Stimulated activated naive CD8-positive, alpha-beta T cell treated with anti-CD3 and anti-CD28 coated beads, Interleukin-15, Interleukin-2, amounts not matched to agents 100 ng/mL and 50 ng/mL, for 24 hours (primary cell): ENCODE measurements around the gene SHC1.
A peak's percentile ranks its signal among the peaks of the same experiment; 100 is the strongest.

Experiments used
- H3K27ac Mint-ChIP-seq: one replicate; pipeline ENCODE4 v1.8.0; 2021; ENCODE audit warnings: mild to moderate bottlenecking, mixed read lengths
- H3K27me3 Mint-ChIP-seq: one replicate; pipeline ENCODE4 v1.8.0; 2021; ENCODE audit warnings: mixed read lengths
- H3K36me3 Mint-ChIP-seq: one replicate; pipeline ENCODE4 v1.8.0; 2021; ENCODE audit warnings: low read depth, mixed read lengths
- H3K4me1 Mint-ChIP-seq: one replicate; pipeline ENCODE4 v1.8.0; 2021; ENCODE audit warnings: low read depth, mixed read lengths
- H3K4me3 Mint-ChIP-seq: one replicate; pipeline ENCODE4 v1.8.0; 2021; ENCODE audit warnings: mild to moderate bottlenecking, mixed read lengths
- H3K9me3 Mint-ChIP-seq: one replicate; pipeline ENCODE4 v1.8.0; 2021; ENCODE audit warnings: mixed read lengths

The SHC1 gene

DNA sequence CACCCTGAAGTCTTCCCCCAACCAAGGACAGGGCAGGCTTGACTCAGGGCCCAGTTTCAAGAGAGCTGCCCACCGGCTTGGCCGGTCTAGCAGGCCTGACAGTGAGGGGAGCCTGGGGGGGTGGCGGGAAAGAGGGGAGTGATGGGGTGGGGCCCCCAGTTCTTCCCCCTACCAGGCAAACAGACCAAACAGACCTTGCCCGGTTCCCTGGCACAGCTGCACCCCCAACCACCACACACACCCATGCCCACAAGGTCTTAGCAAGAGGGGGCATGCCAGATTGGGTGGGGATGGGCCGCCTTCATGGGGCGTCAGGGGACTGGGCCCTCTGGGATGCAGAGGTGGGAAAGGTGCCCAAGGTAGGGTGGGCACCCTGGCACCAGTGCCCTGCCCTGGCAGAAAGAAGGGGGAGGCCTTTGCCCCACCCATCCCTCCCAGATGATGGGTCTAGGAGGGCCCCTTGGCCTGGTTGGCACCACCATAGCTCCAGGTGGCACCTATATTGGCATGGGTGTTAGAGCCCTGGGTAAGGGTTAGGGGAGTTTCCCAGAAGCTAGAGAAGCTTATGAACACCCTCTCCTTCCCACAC, 41.0 kb upstream of the SHC1 start:
- Mint-ChIP-seq H3K9me3 (no peaks in the 10 kb centered on the region), H3K4me1 (peaks cover 77% of the 10 kb centered on the region), H3K27ac (no peak overlapping the region), H3K27me3 (no peaks in the 10 kb centered on the region), H3K4me3 (no peak overlapping the region), H3K36me3 (peaks cover 7% of the 10 kb centered on the region)

DNA sequence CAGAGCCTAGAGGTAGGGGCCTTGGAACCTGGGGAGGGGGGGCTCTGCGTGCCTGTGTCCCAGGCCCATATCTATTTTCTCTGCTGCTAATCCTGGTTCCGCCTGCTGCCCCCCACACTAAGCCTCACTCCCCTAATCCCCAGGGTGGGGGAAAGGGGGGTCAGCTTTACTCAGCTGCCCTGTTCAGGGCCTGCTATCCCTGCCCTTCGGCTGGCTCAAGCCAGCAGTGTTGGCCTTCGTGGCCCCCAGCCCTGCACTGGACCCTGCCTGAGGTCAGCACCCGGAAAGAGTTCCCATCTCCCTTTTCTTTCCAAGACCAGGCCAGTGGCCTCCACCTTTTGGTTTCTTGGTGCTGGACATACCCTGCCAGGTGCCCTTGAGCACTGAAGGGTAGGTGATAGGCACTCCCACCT, 40.5 kb upstream of the SHC1 start:
- H3K4me3 Mint-ChIP-seq = no peak overlapping the region
- H3K27ac Mint-ChIP-seq = no peak overlapping the region
- no peaks in the 10 kb centered on the region for H3K27me3 Mint-ChIP-seq
- peaks cover 6% of the 10 kb centered on the region for H3K36me3 Mint-ChIP-seq
- peaks cover 77% of the 10 kb centered on the region for H3K4me1 Mint-ChIP-seq
- no peaks in the 10 kb centered on the region for H3K9me3 Mint-ChIP-seq

DNA sequence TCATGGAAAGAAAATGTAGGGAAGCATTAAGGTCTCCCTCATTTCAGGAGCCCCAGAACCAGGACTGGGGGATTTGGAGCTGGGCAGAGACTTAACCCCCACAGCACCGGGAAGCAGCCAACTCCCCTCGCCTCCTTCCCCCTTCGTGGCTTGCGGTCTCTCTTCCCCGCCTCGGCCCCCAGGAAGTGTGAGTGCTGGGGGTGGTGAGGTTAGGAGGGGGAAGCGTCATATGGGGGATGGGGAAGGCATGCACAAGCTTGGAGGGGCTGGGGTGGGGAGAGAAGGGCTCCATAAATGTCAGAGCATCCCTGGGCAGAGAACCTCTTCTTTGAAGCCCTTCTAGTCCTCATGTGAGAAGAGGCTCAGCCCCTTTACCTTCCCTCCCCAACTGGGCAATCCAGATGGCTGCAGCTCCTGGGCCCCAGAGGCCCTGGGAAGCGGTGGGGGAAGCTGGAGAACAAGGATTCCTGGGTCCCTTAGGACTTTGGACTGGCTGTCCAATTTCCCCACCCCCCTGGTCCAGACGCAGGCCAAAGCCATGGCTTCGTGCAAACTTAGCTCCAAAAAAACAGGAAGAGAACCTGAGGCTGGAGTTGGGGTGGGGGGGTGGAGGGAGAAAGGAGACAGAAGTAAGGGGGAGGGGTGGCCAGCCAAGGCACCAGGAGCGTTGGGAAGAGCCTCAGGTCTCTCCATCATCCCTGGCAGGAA, 39.8 kb upstream of the SHC1 start:
- H3K27me3 Mint-ChIP-seq = no peaks in the 10 kb centered on the region
- H3K4me3 Mint-ChIP-seq = peak overlapping the region; percentile 57
- H3K4me1 Mint-ChIP-seq = peaks cover 77% of the 10 kb centered on the region
- H3K9me3 Mint-ChIP-seq = no peaks in the 10 kb centered on the region
- H3K36me3 Mint-ChIP-seq = no peaks in the 10 kb centered on the region
- H3K27ac Mint-ChIP-seq = peak overlapping the region; percentile 58

GRCh38 chr1:155009742-155010141, 39.2 kb upstream of the SHC1 start:
- Mint-ChIP-seq H3K27ac (peak overlapping the region; percentile 58), H3K4me3 (peak overlapping the region; percentile 57), H3K27me3 (no peaks in the 10 kb centered on the region), H3K36me3 (no peaks in the 10 kb centered on the region), H3K9me3 (no peaks in the 10 kb centered on the region), H3K4me1 (peaks cover 82% of the 10 kb centered on the region)

- H3K4me3 Mint-ChIP-seq = peak overlapping the region; percentile 57
- no peaks in the 10 kb centered on the region for H3K9me3 Mint-ChIP-seq
- H3K27ac Mint-ChIP-seq = peak overlapping the region; percentile 58
- peaks cover 83% of the 10 kb centered on the region for H3K4me1 Mint-ChIP-seq
- H3K27me3 Mint-ChIP-seq = no peaks in the 10 kb centered on the region
- no peaks in the 10 kb centered on the region for H3K36me3 Mint-ChIP-seq
Measured at GRCh38 chr1:155009221-155009711, 38.7 kb upstream of the SHC1 start.

GRCh38 chr1:155008015-155008941, 37.7 kb upstream of the SHC1 start:
- no peaks in the 10 kb centered on the region for H3K9me3 Mint-ChIP-seq
- H3K4me3 Mint-ChIP-seq = no peak overlapping the region
- no peaks in the 10 kb centered on the region for H3K27me3 Mint-ChIP-seq

DNA sequence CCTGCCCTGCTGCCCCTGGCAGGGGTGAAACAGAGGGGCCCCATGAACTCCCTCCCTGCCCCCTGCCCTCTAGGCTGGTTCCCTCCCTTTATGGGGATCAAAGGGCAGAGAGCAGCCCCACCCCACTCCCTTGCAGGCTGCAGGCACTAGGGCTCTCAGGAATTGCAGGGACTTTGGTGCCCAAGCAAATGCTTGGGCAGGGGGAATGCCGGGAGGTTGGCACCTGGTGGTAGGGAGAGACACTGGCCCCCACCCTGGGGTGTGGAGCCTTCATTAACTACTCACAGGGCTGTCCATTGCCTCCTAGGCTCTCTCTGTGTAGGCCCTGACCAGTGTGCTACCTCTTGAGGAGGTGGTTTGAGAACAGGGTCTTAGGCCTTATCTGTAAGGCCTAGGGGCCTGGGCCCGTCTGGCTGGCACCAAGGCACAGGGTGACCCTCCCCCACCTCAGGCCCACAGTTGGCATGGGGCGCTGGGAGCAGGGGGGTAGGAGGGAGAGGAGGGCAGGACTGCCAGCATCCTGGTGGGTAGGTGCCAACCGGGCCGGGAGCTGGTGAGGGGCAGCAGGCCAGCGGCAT, 36.8 kb upstream of the SHC1 start:
- H3K27ac Mint-ChIP-seq = peak overlapping the region; percentile 97
- peaks cover 73% of the 10 kb centered on the region for H3K4me1 Mint-ChIP-seq
- no peak overlapping the region for H3K4me3 Mint-ChIP-seq
- no peaks in the 10 kb centered on the region for H3K36me3 Mint-ChIP-seq
- no peaks in the 10 kb centered on the region for H3K27me3 Mint-ChIP-seq
- H3K9me3 Mint-ChIP-seq = no peaks in the 10 kb centered on the region

More at GRCh38 chr1:155008015-155008941, 37.7 kb upstream of the SHC1 start:
- Mint-ChIP-seq H3K27ac (no peak overlapping the region), H3K36me3 (no peaks in the 10 kb centered on the region), H3K4me1 (peaks cover 82% of the 10 kb centered on the region)

- H3K4me1 Mint-ChIP-seq = peaks cover 68% of the 10 kb centered on the region
- no peaks in the 10 kb centered on the region for H3K9me3 Mint-ChIP-seq
Measured at GRCh38 chr1:155006601-155007101, 36.1 kb upstream of the SHC1 start.

GRCh38 chr1:155005076-155006011, 34.8 kb upstream of the SHC1 start:
- Mint-ChIP-seq H3K4me3 (no peak overlapping the region), H3K27me3 (no peaks in the 10 kb centered on the region), H3K36me3 (no peaks in the 10 kb centered on the region), H3K9me3 (no peaks in the 10 kb centered on the region), H3K27ac (peak overlapping the region; percentile 97), H3K4me1 (peaks cover 57% of the 10 kb centered on the region)

More at GRCh38 chr1:155006601-155007101, 36.1 kb upstream of the SHC1 start:
- Mint-ChIP-seq H3K27ac (peak overlapping the region; percentile 97), H3K36me3 (no peaks in the 10 kb centered on the region), H3K27me3 (no peaks in the 10 kb centered on the region), H3K4me3 (peak overlapping the region; percentile 79)

GRCh38 chr1:155004352-155005075, 34.0 kb upstream of the SHC1 start:
- Mint-ChIP-seq H3K27me3 (no peaks in the 10 kb centered on the region), H3K4me1 (peaks cover 57% of the 10 kb centered on the region), H3K36me3 (no peaks in the 10 kb centered on the region), H3K27ac (peak overlapping the region; percentile 89), H3K9me3 (no peaks in the 10 kb centered on the region), H3K4me3 (peak overlapping the region; percentile 92)

DNA sequence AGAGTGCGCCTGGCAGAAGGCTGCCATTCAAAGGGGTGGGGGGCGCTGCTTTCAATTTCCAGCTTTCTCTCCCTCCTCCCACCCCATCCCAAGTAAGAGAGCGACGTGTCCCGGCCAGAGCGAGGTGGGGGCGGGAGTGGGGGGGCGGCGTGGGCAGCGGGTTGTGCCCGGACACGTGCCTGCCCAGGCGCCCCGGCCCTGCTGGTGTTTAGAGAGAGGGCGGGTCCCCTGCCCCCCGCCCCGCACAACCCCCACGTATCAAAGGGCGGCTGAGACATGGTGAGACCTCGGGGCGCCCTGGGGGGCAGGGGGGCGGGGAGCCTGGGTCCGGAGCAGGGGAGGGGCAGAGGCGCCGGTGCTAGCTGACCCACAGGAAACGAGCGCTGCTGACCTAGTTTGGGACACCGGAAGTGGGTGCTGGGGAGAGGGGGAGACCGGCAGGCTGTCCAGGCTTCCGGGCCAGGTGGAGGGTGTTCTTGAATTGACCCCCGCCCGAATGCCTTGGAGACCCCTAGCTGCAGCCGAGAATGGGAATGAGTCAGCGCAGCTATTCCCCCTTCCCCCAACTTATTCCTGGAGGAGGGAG, 33.3 kb upstream of the SHC1 start:
- Mint-ChIP-seq H3K27ac (peak overlapping the region; percentile 94), H3K27me3 (no peaks in the 10 kb centered on the region), H3K36me3 (no peaks in the 10 kb centered on the region), H3K4me3 (peak overlapping the region; percentile 92), H3K4me1 (peaks cover 54% of the 10 kb centered on the region), H3K9me3 (no peaks in the 10 kb centered on the region)

GRCh38 chr1:155003227-155003765, 32.7 kb upstream of the SHC1 start:
- peaks cover 57% of the 10 kb centered on the region for H3K4me1 Mint-ChIP-seq
- H3K4me3 Mint-ChIP-seq = peak overlapping the region; percentile 92
- H3K27me3 Mint-ChIP-seq = no peaks in the 10 kb centered on the region
- no peaks in the 10 kb centered on the region for H3K9me3 Mint-ChIP-seq
- H3K27ac Mint-ChIP-seq = peak overlapping the region; percentile 94
- H3K36me3 Mint-ChIP-seq = no peaks in the 10 kb centered on the region
